ENCODE data around the gene EPHB1.

DNA sequence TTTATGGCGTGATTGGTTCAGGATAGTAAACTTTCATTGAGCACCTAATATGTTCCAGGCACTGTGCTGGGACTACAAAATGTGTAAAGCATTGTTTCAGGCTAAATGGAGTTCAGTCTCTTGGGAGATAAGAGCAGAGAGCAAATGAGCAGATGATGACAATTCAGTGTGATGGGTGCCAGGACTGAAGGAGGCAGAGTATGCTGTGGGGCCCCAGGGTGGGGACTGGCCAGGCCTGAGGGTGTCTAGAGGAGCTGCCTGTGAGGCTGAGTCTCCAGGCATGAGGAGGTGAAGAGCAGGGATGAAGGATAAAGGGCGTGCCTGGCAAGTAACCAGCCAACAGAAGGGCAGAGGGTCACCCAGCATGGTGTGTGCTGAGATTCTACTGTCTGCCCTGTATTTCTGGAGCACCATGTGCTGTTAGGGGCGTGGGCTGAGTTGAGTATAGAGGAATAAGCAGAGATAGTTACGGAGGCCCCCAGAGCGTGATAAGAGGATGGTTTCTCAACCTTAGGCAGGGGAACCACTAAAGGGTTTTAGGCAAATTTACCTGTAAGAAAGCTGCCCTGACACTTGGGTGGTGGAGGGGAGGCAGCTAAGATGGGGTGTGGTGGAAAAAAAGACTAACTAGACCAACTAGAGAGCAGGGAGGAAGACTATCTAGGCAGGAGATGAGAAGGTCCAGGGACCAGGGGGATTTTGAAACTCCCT lies 38.5 kb downstream of the EPHB1 start:
- TF ChIP-seq, protein P1, sequence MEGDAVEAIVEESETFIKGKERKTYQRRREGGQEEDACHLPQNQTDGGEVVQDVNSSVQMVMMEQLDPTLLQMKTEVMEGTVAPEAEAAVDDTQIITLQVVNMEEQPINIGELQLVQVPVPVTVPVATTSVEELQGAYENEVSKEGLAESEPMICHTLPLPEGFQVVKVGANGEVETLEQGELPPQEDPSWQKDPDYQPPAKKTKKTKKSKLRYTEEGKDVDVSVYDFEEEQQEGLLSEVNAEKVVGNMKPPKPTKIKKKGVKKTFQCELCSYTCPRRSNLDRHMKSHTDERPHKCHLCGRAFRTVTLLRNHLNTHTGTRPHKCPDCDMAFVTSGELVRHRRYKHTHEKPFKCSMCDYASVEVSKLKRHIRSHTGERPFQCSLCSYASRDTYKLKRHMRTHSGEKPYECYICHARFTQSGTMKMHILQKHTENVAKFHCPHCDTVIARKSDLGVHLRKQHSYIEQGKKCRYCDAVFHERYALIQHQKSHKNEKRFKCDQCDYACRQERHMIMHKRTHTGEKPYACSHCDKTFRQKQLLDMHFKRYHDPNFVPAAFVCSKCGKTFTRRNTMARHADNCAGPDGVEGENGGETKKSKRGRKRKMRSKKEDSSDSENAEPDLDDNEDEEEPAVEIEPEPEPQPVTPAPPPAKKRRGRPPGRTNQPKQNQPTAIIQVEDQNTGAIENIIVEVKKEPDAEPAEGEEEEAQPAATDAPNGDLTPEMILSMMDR (IDR thresholded peaks at IDR 0.05 in 4 of 5, conservative IDR thresholded peaks at IDR 0.05 in 1 of 5): no peak
- no peak for TF ChIP-seq POLR2A (IDR thresholded peaks at IDR 0.05)
